Measurements from ENCODE around the gene ADAMTS17.

DNA sequence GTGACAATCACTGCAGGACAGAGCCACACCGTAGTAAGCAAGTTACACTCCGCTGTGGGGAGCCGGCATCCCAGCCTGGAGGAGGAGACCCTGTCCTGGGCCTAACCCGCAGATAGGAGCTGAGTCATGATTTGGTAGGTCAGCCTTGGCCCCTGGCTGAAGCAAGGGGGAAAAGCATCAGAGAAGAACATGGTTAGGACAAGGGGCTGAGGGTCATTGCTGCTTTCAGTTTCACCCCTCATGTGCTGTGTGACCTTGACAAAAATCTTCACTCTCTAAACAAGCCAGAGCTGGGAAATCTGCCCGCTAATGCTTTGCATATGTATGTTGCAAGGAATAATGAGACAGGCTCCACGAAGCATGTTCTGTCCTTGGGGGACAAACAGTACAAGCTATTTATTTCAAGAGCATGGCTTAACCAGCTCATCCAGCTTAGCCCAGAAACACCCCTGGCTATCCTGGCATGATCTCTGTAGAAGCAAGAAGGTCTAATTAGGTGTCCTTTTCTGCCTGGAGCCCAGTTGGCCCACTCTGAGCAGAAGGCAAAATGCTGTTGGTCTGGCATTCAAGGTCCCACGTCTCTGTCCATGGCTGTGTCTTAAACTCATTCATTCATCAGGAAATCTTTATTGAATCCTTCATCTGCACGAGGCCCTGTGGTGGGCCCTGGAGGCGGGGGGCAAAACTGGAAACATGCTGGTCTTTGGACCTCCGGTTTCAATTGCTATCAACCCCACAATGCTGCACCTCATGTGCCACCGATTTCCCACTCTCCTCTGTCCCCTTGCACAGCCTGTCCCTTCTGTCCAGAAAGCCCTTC, 387.2 kb downstream of the ADAMTS17 start:
- TF ChIP-seq CTCF (IDR thresholded peaks at IDR 0.05) = no peak
- no peak for TF ChIP-seq POLR2A (IDR thresholded peaks at IDR 0.05)
